Liver (tissue), 9 donors: ENCODE measurements around the gene SYT14. TPM values are rescaled to one million over a fixed set of nuclear protein-coding genes. Genes with fewer than 3 reads are reported as not detected.

Source experiments
- DNase-seq: peaks from one replicate; pipeline ENCODE4 v3.0.0-alpha.2; 2017; ENCODE audit warnings: low spot score
- H3K27ac ChIP-seq, 2 donors: one replicate each; pipeline ENCODE4 v1.7.0; 2013; ENCODE audit warnings: inconsistent platforms in 2 of 2, low read length in 2 of 2, control low read depth in 1 of 2, low read depth in 1 of 2, mild to moderate bottlenecking in 1 of 2
- H3K27me3 ChIP-seq, 4 donors: one replicate each; pipeline versions ENCODE4 v1.6.1 to v1.7.0; 2013; ENCODE audit warnings: low read length in 3 of 4, inconsistent platforms in 1 of 4, mild to moderate bottlenecking in 1 of 4, moderate library complexity in 1 of 4; ENCODE audit not compliant: control insufficient read depth in 4 of 4, insufficient read depth in 4 of 4
- H3K36me3 ChIP-seq, 4 donors: one replicate each; pipeline versions ENCODE4 v1.6.1 to v1.7.0; 2013; ENCODE audit warnings: low read length in 3 of 4, mild to moderate bottlenecking in 3 of 4, low read depth in 1 of 4, moderate library complexity in 1 of 4; ENCODE audit not compliant: control insufficient read depth in 4 of 4, insufficient read depth in 3 of 4
- H3K4me1 ChIP-seq, 4 donors: one replicate each; pipeline versions ENCODE4 v1.6.1 to v1.7.0; 2013; ENCODE audit warnings: low read length in 3 of 4, mild to moderate bottlenecking in 3 of 4, moderate library complexity in 1 of 4; ENCODE audit not compliant: control insufficient read depth in 4 of 4, insufficient read depth in 4 of 4
- H3K4me3 ChIP-seq, 3 donors: one replicate each; pipeline versions ENCODE4 v1.6.1 to v1.7.0; 2013; ENCODE audit warnings: low read length in 3 of 3, control low read depth in 1 of 3, low read depth in 1 of 3, mild to moderate bottlenecking in 1 of 3
- H3K9ac ChIP-seq, 2 donors: one replicate each; pipeline ENCODE4 v1.7.0; 2013; ENCODE audit warnings: low read length in 2 of 2, mild to moderate bottlenecking in 2 of 2, moderate library complexity in 2 of 2, control low read depth in 1 of 2, low read depth in 1 of 2
- H3K9me3 ChIP-seq, 4 donors: one replicate each; pipeline versions ENCODE4 v1.6.1 to v1.7.0; 2013; ENCODE audit warnings: low read length in 3 of 4; ENCODE audit not compliant: control insufficient read depth in 4 of 4
- CTCF ChIP-seq: fragments of 150-350 bp; IDR thresholded peaks from 2 replicates; pipeline ENCODE4 v1.5.1; 2017; ENCODE audit warnings: improper control_type of control experiment, low read depth, low read length; ENCODE audit not compliant: missing input control
- EGR1 ChIP-seq, 2 donors: IDR thresholded peaks; 2 replicates each; pipeline ENCODE4 v1.6.1; 2016 to 2018; ENCODE audit warnings: antibody characterized with exemption in 2 of 2, low read depth in 2 of 2
- FOXA2 ChIP-seq: IDR thresholded peaks from 2 replicates; pipeline ENCODE4 v1.6.1; 2016; ENCODE audit warnings: antibody characterized with exemption
- GABPA ChIP-seq, 2 donors: IDR thresholded peaks in 1 of 2; conservative IDR thresholded peaks in 1 of 2; 2 replicates each; pipeline ENCODE4 v1.6.1; 2016; ENCODE audit warnings: antibody characterized with exemption in 2 of 2, mild to moderate bottlenecking in 1 of 2, moderate library complexity in 1 of 2
- REST ChIP-seq: IDR thresholded peaks from 2 replicates; pipeline ENCODE4 v1.6.1; 2016; ENCODE audit warnings: antibody characterized with exemption, mild to moderate bottlenecking
- SP1 ChIP-seq: IDR thresholded peaks from 2 replicates; pipeline ENCODE4 v1.6.1; 2018; ENCODE audit warnings: antibody characterized with exemption, mild to moderate bottlenecking
- TAF1 ChIP-seq: conservative IDR thresholded peaks from 2 replicates; pipeline ENCODE4 v1.6.1; 2016; ENCODE audit warnings: antibody characterized with exemption, mild to moderate bottlenecking
- YY1 ChIP-seq: IDR thresholded peaks from 2 replicates; pipeline ENCODE4 v1.6.1; 2016; ENCODE audit warnings: antibody characterized with exemption, mild to moderate bottlenecking
- WGBS: extraction: QIAGEN DNeasy Blood & Tissue Kit; methylation state at CpG from one replicate; pipeline ENCODE4 v1.1.7; 2013; 5-methylcytosine and 5-hydroxymethylcytosine counted together
- polyA plus RNA-seq, 2 donors: library from polyadenylated mRNA; stranded (reverse) in 1 of 2; unstranded in 1 of 2; fragments of 200-250 nt in 1 of 2; fragments of >200 nt in 1 of 2; fragmentation: Nextera tagmentation in 1 of 2; extraction: Ambion mirVana in 1 of 2; gene quantifications; one replicate each; pipeline versions ENCODE4 v1.2.1 to v1.2.3, GENCODE V29; 2013 to 2015
- total RNA-seq, 2 donors: library from RNA; depleted of rRNA; stranded (reverse); fragments of >200 nt; gene quantifications; one replicate each; pipeline ENCODE4 v1.2.3, GENCODE V29; 2014
- TF ChIP-seq, protein P1 (sequence below): IDR thresholded peaks from 2 replicates; pipeline ENCODE4 v1.6.1; 2016; ENCODE audit warnings: antibody characterized with exemption
- donor health status: healthy.
- donor health status: healthy.
- donor health status: healthy.
- donor health status: healthy.
- donor health status: healthy.

The SYT14 gene
- total and polyA plus RNA-seq, 4 donors, result not detected

DNA sequence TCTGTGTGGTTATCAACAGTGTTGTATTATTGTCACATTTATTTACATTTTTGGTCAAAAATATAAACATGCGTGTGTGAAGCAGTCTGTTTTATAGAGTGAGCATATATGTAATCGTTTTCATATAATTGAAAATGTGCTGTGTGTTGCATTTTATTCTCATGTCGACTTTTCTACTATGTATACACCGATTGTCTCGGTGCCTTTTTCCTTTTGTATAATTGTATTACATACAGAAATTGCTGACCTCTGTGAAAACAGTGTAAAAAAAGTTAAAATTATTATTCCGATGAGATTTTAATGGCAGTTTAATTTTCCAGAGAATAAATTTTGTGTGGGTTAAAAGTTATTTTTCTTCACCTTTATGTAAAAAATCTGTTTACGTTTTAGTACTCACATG, 232.2 kb downstream of the SYT14 start:
- TF ChIP-seq SP1 (no peak), YY1 (no peak), FOXA2 (no peak), GABPA (IDR thresholded peaks at IDR 0.05 in 1 of 2, conservative IDR thresholded peaks at IDR 0.05 in 1 of 2) (no peak), REST (no peak), CTCF (no peak), EGR1 (IDR thresholded peaks at IDR 0.05; ENCODE audit: low read depth in 2 of 2) (no peak)
- TF ChIP-seq, protein P1, sequence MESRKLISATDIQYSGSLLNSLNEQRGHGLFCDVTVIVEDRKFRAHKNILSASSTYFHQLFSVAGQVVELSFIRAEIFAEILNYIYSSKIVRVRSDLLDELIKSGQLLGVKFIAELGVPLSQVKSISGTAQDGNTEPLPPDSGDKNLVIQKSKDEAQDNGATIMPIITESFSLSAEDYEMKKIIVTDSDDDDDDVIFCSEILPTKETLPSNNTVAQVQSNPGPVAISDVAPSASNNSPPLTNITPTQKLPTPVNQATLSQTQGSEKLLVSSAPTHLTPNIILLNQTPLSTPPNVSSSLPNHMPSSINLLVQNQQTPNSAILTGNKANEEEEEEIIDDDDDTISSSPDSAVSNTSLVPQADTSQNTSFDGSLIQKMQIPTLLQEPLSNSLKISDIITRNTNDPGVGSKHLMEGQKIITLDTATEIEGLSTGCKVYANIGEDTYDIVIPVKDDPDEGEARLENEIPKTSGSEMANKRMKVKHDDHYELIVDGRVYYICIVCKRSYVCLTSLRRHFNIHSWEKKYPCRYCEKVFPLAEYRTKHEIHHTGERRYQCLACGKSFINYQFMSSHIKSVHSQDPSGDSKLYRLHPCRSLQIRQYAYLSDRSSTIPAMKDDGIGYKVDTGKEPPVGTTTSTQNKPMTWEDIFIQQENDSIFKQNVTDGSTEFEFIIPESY, result no peak
- Histone ChIP-seq H3K9ac (no peak overlapping the region), H3K27me3 (peaks cover 0 to 7% (median 3%) of the 10 kb centered on the region in 4 donors), H3K4me1 (no peaks in the 10 kb centered on the region), H3K9me3 (no peaks in the 10 kb centered on the region), H3K27ac (no peak overlapping the region), H3K4me3 (no peak overlapping the region), H3K36me3 (no peaks in the 10 kb centered on the region)
- DNase-seq, result no peak
- WGBS, result 72% methylated on average over 7 of the region's 7 CpGs

DNA sequence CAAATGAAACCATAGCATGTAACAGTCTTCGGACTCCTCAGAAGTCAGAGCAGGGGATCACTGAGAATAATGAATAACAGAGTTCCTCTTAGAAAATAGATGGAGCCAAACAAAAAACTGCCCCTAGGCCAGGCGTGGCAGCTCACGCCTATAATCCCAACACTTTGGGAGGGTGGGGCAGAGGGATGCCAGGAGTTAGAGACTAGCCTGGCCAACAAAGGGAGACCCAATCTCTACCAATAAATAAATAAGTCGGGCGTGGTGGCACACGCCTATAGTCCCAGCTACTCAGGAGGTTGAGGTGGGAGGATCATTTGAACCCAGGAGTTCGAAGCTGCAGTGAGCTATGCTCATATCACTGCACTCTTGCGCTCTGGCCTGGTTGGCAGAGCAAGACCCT, 236.1 kb downstream of the SYT14 start:
- DNase-seq, result no peak
- TF ChIP-seq TAF1 (no peak), CTCF (no peak), FOXA2 (no peak)
- no peaks in the 10 kb centered on the region for H3K36me3 ChIP-seq
- no peaks in the 10 kb centered on the region for H3K4me1 ChIP-seq
- WGBS, result 81% methylated on average over 8 of the region's 8 CpGs
- no peak overlapping the region for H3K4me3 ChIP-seq
- no peaks in the 10 kb centered on the region for H3K9me3 ChIP-seq
- no peak overlapping the region for H3K27ac ChIP-seq
- H3K27me3 ChIP-seq, result peaks cover 0 to under 1% (median 0%) of the 10 kb centered on the region in 4 donors
- H3K9ac ChIP-seq, result no peak overlapping the region
